A549 (cell line): Measurements from ENCODE around the gene NPEPPS. TPM values are rescaled to one million over a fixed set of nuclear protein-coding genes. Genes with fewer than 3 reads are reported as not detected.

ENCODE experiments used
- ATAC-seq, 2 experiments: fragments of 200-7000 bp in 1 of 2; fragments of >200 bp in 1 of 2; cut with Nextera tagmentation in 1 of 2; cut with Tn5 transposase in 1 of 2; 3 replicates each; pipeline versions ENCODE4 v1.8.0 to v1.9.1; 2018 to 2020; ENCODE audit warnings: mild to moderate bottlenecking in 1 of 2, moderate library complexity in 1 of 2
- CTCF ChIA-PET: fragments of 300-600 bp; sonication (Branson Sonifier 250); formaldehyde crosslinking; extraction: SDS; loops from one replicate; lab custom pipeline; 2021; ENCODE audit warnings: antibody characterized with exemption, inconsistent platforms; lab: Yijun Ruan, JAX
- POLR2A ChIA-PET: fragments of 350-600 bp; formaldehyde crosslinking; extraction: SDS; loops from one replicate; lab custom pipeline; 2021; ENCODE audit warnings: antibody characterized with exemption, inconsistent platforms; lab: Yijun Ruan, JAX
- DNase-seq, 2 experiments: peaks; one replicate each; pipeline versions ENCODE4 v3.0.0 to v3.0.0-alpha.2; 2011 to 2016; ENCODE audit warnings: low read depth in 1 of 2, low spot score in 1 of 2
- FAIRE-seq: peaks from 2 replicates; lab custom pipeline; 2011; peaks lifted over from hg19 to GRCh38; lab: Jason Lieb, UNC
- H3K27ac ChIP-seq, 2 experiments: fragments of >200 bp; sonication (Bioruptor Twin); formaldehyde crosslinking; 3 replicates each; pipeline ENCODE4 v1.5.1; 2016 to 2017
- H3K4me1 ChIP-seq: fragments of >200 bp; sonication (Bioruptor Twin); formaldehyde crosslinking; 3 replicates; pipeline ENCODE4 v1.6.1; 2016
- H3K4me2 ChIP-seq: fragments of >200 bp; sonication (Bioruptor Twin); formaldehyde crosslinking; 3 replicates; pipeline ENCODE4 v1.6.1; 2016
- H3K4me3 ChIP-seq: fragments of >200 bp; sonication (Bioruptor Twin); formaldehyde crosslinking; 3 replicates; pipeline ENCODE4 v1.5.1; 2016
- H3K9me3 ChIP-seq: fragments of >200 bp; sonication (Bioruptor Twin); formaldehyde crosslinking; 3 replicates; pipeline ENCODE4 v1.6.1; 2016
- ATOH8 ChIP-seq: fragments of 250-450 bp; sonication (Bioruptor Pico); IDR thresholded peaks from 2 replicates; pipeline ENCODE4 v1.5.0; 2020; ENCODE audit warnings: low read depth, mild to moderate bottlenecking, moderate library complexity
- CBX8 ChIP-seq: fragments of 200-600 bp; sonication (generic); IDR thresholded peaks from 2 replicates; pipeline ENCODE4 v1.6.1; 2016
- CEBPB ChIP-seq, 2 experiments: fragments of >200 bp in 1 of 2; sonication (Bioruptor Twin) in 1 of 2; formaldehyde crosslinking in 1 of 2; IDR thresholded peaks; 2 replicates each; pipeline ENCODE4 v1.6.1; 2012 to 2016
- CTCF ChIP-seq: fragments of >200 bp; sonication (Bioruptor Twin); formaldehyde crosslinking; IDR thresholded peaks from 3 replicates; pipeline ENCODE4 v1.5.1; 2016
- ELK1 ChIP-seq: fragments of 150-350 bp; IDR thresholded peaks from 2 replicates; pipeline ENCODE4 v1.6.1; 2014; ENCODE audit warnings: low read depth, mild to moderate bottlenecking, low read length
- EP300 ChIP-seq, 2 experiments: fragments of >200 bp; sonication (Bioruptor Twin); formaldehyde crosslinking; IDR thresholded peaks; 2 replicates in 1 of 2; 3 replicates in 1 of 2; pipeline ENCODE4 v1.6.1; 2016 to 2017
- ESRRA ChIP-seq: fragments of 150-350 bp; IDR thresholded peaks from 2 replicates; pipeline ENCODE4 v1.6.1; 2014; ENCODE audit warnings: mild to moderate bottlenecking, low read length, borderline replicate concordance
- FOSL2 ChIP-seq, 2 experiments: fragments of 450-650 bp in 1 of 2; fragments of >200 bp in 1 of 2; sonication (Bioruptor Twin) in 1 of 2; formaldehyde crosslinking; IDR thresholded peaks; 2 replicates each; pipeline versions ENCODE4 v1.5.0 to v1.6.1; 2016 to 2020; ENCODE audit warnings: mild to moderate bottlenecking in 1 of 2, moderate library complexity in 1 of 2
- GATA3 ChIP-seq: IDR thresholded peaks from 2 replicates; pipeline ENCODE4 v1.6.1; 2012; ENCODE audit warnings: borderline replicate concordance
- HMGXB4 ChIP-seq: fragments of 250-450 bp; sonication (Bioruptor Pico); IDR thresholded peaks from 2 replicates; pipeline ENCODE4 v1.5.0; 2021; ENCODE audit warnings: mild to moderate bottlenecking, moderate library complexity, borderline replicate concordance
- HOXB13 ChIP-seq: fragments of 250-450 bp; sonication (Bioruptor Pico); IDR thresholded peaks from 2 replicates; pipeline ENCODE4 v1.5.0; 2020; ENCODE audit warnings: low read depth, mild to moderate bottlenecking, moderate library complexity
- HOXB5 ChIP-seq: fragments of 250-450 bp; sonication (Bioruptor Pico); IDR thresholded peaks from 2 replicates; pipeline ENCODE4 v1.5.0; 2020; ENCODE audit warnings: mild to moderate bottlenecking, moderate library complexity
- JUN ChIP-seq, 2 experiments: fragments of >200 bp; sonication (Bioruptor Twin); formaldehyde crosslinking; IDR thresholded peaks; 2 replicates in 1 of 2; 3 replicates in 1 of 2; pipeline ENCODE4 v1.6.1; 2016 to 2017
- KDM1A ChIP-seq: fragments of 200-600 bp; sonication (generic); IDR thresholded peaks from 2 replicates; pipeline ENCODE4 v1.6.1; 2016; ENCODE audit warnings: low read depth, mild to moderate bottlenecking
- KDM5A ChIP-seq: fragments of 200-600 bp; sonication (generic); IDR thresholded peaks from 2 replicates; pipeline ENCODE4 v1.6.1; 2016; ENCODE audit warnings: antibody characterized with exemption, mild to moderate bottlenecking
- MAFK ChIP-seq: fragments of 450-650 bp; IDR thresholded peaks from 2 replicates; pipeline ENCODE4 v1.6.1; 2014; ENCODE audit not compliant: partially characterized antibody
- MAX ChIP-seq: IDR thresholded peaks from 2 replicates; pipeline ENCODE4 v1.6.1; 2012
- NR3C1 ChIP-seq: fragments of >200 bp; sonication (Bioruptor Twin); formaldehyde crosslinking; IDR thresholded peaks from 3 replicates; pipeline ENCODE4 v1.6.1; 2017
- RNF2 ChIP-seq: fragments of 200-600 bp; sonication (generic); IDR thresholded peaks from 2 replicates; pipeline ENCODE4 v1.6.1; 2016; ENCODE audit warnings: low read depth, mild to moderate bottlenecking, antibody characterized with exemption, moderate library complexity, borderline replicate concordance
- TFCP2L1 ChIP-seq: fragments of 250-450 bp; sonication (Bioruptor Pico); IDR thresholded peaks from 2 replicates; pipeline ENCODE4 v1.5.0; 2021; ENCODE audit warnings: mild to moderate bottlenecking
- USF2 ChIP-seq: fragments of 450-650 bp; IDR thresholded peaks from 2 replicates; pipeline ENCODE4 v1.6.1; 2014; ENCODE audit warnings: antibody characterized with exemption
- ZSCAN20 ChIP-seq: fragments of 250-450 bp; sonication (Bioruptor Pico); IDR thresholded peaks from 2 replicates; pipeline ENCODE4 v1.8.0; 2022; ENCODE audit warnings: mild to moderate bottlenecking, moderate library complexity
- WGBS: methylation state at CpG from one replicate; pipeline ENCODE4 v1.1.6; 2017; ENCODE audit errors: missing lambda C conversion rate; 5-methylcytosine and 5-hydroxymethylcytosine counted together
- polyA plus RNA-seq, 4 experiments: library from polyadenylated mRNA; depleted of rRNA in 3 of 4; stranded (reverse); fragments of >200 nt; fragmentation: RNase III in 1 of 4; extraction: RNeasy Plus Mini Kit Qiagen cat#74134 plus additional on column Dnase treatment in 1 of 4; gene quantifications; 2 replicates in 3 of 4; 3 replicates in 1 of 4; pipeline ENCODE4 v1.2.3, GENCODE V29; 2011 to 2017

Gene NPEPPS
- polyA plus RNA-seq, 2 of the 4 experiments (the other 2 are of a cell fraction) = 99.2 to 169 TPM

- ATAC-seq (peak; percentile 33 to 38; a peak in 3 of 6 replicates), DNase-seq (peak; percentile 28 to 42), FAIRE-seq (no peak)
- H3K9me3 ChIP-seq = no peaks in the 10 kb centered on the region
- no peak overlapping the region for H3K4me2 ChIP-seq
- H3K4me1 ChIP-seq = peaks cover 34% of the 10 kb centered on the region
- no peak overlapping the region for H3K27ac ChIP-seq
- no peak for TF ChIP-seq CEBPB (IDR thresholded peaks at IDR 0.05)
- no peak for TF ChIP-seq NR3C1
- no peak for TF ChIP-seq KDM5A
- TF ChIP-seq CBX8 = no peak
- TF ChIP-seq USF2 = no peak
- TF ChIP-seq CTCF = peak; percentile 43
- ChIA-PET POLR2A (interaction anchor here (0.7 to 1.2 kb wide), 2 partner anchors 26 to 31 kb away, joined by 3 to 6 read pairs; partner anchors contain the start of gene KPNB1), CTCF (interaction anchor here (0.6 to 7.8 kb wide), 23 partner anchors 9 to 277 kb away, joined by 3 to 69 read pairs (median 4); partner anchors contain the start of genes KPNB1 and SCRN2)
- WGBS = 66% methylated on average over 4 of the region's 4 CpGs
- H3K4me3 ChIP-seq = no peak overlapping the region
Measured at GRCh38 chr17:47618410-47618809, 87.5 kb downstream of the NPEPPS start.

- ATAC-seq = no peak
Measured at GRCh38 chr17:47620503-47621245, 89.8 kb downstream of the NPEPPS start.

GRCh38 chr17:47621293-47622179 is 90.6 kb downstream of the NPEPPS start:
- WGBS = 11% methylated on average over 9 of the region's 9 CpGs
- no peaks in the 10 kb centered on the region for H3K9me3 ChIP-seq
- H3K27ac ChIP-seq = peak overlapping the region; percentile 61 to 85
- FAIRE-seq = peak; percentile 99
- peaks cover 34% of the 10 kb centered on the region for H3K4me1 ChIP-seq
- no peak overlapping the region for H3K4me3 ChIP-seq
- CTCF ChIA-PET = interaction anchor here (0.7 to 1.9 kb wide), 5 partner anchors 18 to 391 kb away, joined by 3 to 6 read pairs (median 4); no protein-coding TSS in a partner anchor
- peak overlapping the region; percentile 67 for H3K4me2 ChIP-seq
- POLR2A ChIA-PET = interaction anchor here (0.6 to 2.6 kb wide), 6 partner anchors 8 to 298 kb away, joined by 3 to 18 read pairs (median 4); partner anchors contain the start of genes EFCAB13 and KPNB1
- peak; percentile 92 to 96 for ATAC-seq
- DNase-seq = peak; percentile 88 to 91
- TF ChIP-seq TFCP2L1 (no peak), ELK1 (no peak), KDM1A (no peak), MAX (peak; percentile 42; the same call in 1 of the 2 replicates), ZSCAN20 (0 out of 2 replicates have a peak, but pooled peaks have one; percentile 14), ESRRA (no peak), ATOH8 (no peak), FOSL2 (IDR thresholded peaks at IDR 0.05) (0 out of 2 replicates have a peak, but pooled peaks have one; percentile 48), FOSL2 (CRISPR knock-in tag; IDR thresholded peaks at IDR 0.05) (peak; percentile 82), KDM5A (no peak), HMGXB4 (CRISPR knock-in tag) (no peak), GATA3 (no peak), RNF2 (no peak), CBX8 (no peak), HOXB5 (no peak), MAFK (peak; percentile 95), EP300 (IDR thresholded peaks at IDR 0.05) (no peak), JUN (IDR thresholded peaks at IDR 0.05) (peak in 1 of 2 experiments; percentile 52; a peak in 1 of 5 replicates)

More at GRCh38 chr17:47620503-47621245, 89.8 kb downstream of the NPEPPS start:
- DNase-seq (no peak), FAIRE-seq (peak; percentile 28)
- WGBS = 76% methylated on average over 3 of the region's 3 CpGs
- Histone ChIP-seq H3K4me1 (peaks cover 34% of the 10 kb centered on the region), H3K27ac (peak overlapping the region; percentile 61 to 85), H3K4me3 (no peak overlapping the region), H3K4me2 (peak overlapping the region; percentile 67)
- ChIA-PET CTCF (interaction anchor here (0.7 to 7.8 kb wide), 6 partner anchors 9 to 390 kb away, joined by 3 to 69 read pairs (median 4); no protein-coding TSS in a partner anchor), POLR2A (interaction anchor here (0.5 to 2.6 kb wide), 2 partner anchors 29 to 110 kb away, joined by 4 to 18 read pairs; partner anchors contain the start of gene KPNB1)
- TF ChIP-seq FOSL2 (IDR thresholded peaks at IDR 0.05) (no peak), FOSL2 (CRISPR knock-in tag; IDR thresholded peaks at IDR 0.05) (peak; percentile 61), HOXB13 (CRISPR knock-in tag) (no peak)
- TF ChIP-seq, all 56 proteins: peak for 1
- no peaks in the 10 kb centered on the region for H3K9me3 ChIP-seq
